Measurements from ENCODE around the gene ZNF414. TPM values are rescaled to one million over a fixed set of nuclear protein-coding genes. Genes with fewer than 3 reads are reported as not detected.

ZNF414 gene
- total RNA-seq, 1 experiment from 2014 or later, result 22.4 TPM

DNA sequence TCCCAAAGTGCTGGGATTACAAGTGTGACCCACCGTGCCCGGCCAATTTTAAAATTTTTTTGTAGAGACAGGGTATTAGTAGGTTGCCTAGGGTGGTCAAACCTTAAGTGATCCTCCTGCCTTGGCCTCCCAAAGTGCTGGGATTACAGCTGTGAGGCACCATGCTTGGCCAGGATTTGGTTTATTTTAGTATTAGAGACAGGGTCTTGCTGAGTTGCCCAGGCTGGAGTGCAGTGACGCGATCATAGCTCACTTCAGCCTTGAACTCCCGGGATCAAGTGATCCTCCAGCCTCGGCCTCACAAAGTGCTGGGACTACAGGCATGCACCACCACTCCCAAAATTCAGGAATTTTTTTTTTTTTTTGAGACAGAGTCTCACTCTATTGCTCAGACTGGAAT lies 5.4 kb upstream of the ZNF414 start:
- TF ChIP-seq, protein P1, sequence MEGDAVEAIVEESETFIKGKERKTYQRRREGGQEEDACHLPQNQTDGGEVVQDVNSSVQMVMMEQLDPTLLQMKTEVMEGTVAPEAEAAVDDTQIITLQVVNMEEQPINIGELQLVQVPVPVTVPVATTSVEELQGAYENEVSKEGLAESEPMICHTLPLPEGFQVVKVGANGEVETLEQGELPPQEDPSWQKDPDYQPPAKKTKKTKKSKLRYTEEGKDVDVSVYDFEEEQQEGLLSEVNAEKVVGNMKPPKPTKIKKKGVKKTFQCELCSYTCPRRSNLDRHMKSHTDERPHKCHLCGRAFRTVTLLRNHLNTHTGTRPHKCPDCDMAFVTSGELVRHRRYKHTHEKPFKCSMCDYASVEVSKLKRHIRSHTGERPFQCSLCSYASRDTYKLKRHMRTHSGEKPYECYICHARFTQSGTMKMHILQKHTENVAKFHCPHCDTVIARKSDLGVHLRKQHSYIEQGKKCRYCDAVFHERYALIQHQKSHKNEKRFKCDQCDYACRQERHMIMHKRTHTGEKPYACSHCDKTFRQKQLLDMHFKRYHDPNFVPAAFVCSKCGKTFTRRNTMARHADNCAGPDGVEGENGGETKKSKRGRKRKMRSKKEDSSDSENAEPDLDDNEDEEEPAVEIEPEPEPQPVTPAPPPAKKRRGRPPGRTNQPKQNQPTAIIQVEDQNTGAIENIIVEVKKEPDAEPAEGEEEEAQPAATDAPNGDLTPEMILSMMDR (conservative IDR thresholded peaks at IDR 0.05), result no peak
- TF ChIP-seq EZH2 (IDR thresholded peaks at IDR 0.05; ENCODE audit: low read depth), result no peak
- H3K27me3 ChIP-seq (ENCODE audit: insufficient read depth, low read depth), result no peaks in the 10 kb centered on the region
- BruUV-seq (replicated peaks), result no TSS peak
- no peak overlapping the region for H3K4me3 ChIP-seq
- POLR2A ChIA-PET (ENCODE audit: unreplicated experiment), result no interaction called here
- H4K20me1 ChIP-seq (ENCODE audit: insufficient read depth), result no peaks in the 10 kb centered on the region
- no peak overlapping the region for H3K4me2 ChIP-seq
- intact Hi-C loops (cut with micrococcal nuclease; ENCODE audit: unreplicated experiment), result no loop called here
- no peaks in the 10 kb centered on the region for H3K9me3 ChIP-seq (ENCODE audit: insufficient read depth, low read depth)
- CTCF ChIA-PET, result no interaction called here
- no peak for DNase-seq
- no peaks in the 10 kb centered on the region for H3K79me2 ChIP-seq (ENCODE audit: low read depth)
- 0 out of 2 replicates have a peak, but pooled peaks cover 4% of the 10 kb centered on the region for H3F3A ChIP-seq (ENCODE audit: insufficient read depth, low read depth)
- H3K36me3 ChIP-seq (ENCODE audit: low read depth), result no peaks in the 10 kb centered on the region
- no peak overlapping the region for H2AFZ ChIP-seq
- no peaks in the 10 kb centered on the region for H3K9me2 ChIP-seq (ENCODE audit: insufficient read depth)
- no peak overlapping the region for H3K27ac ChIP-seq
- H3K4me1 ChIP-seq (replicated peaks; ENCODE audit: insufficient read depth), result no peaks in the 10 kb centered on the region; the same call in 1 of the 2 replicates

GRCh38 chr19:8518536-8518935 lies 4.6 kb upstream of the ZNF414 start:
- ChIA-PET CTCF (interaction anchor here (0.6 kb wide), 1 partner anchor 76 kb away, joined by 5 read pairs; no protein-coding TSS in a partner anchor), POLR2A (ENCODE audit: unreplicated experiment) (no interaction called here)
- Histone ChIP-seq H3K4me1 (replicated peaks; ENCODE audit: insufficient read depth) (no peaks in the 10 kb centered on the region; the same call in 1 of the 2 replicates), H4K20me1 (ENCODE audit: insufficient read depth) (no peaks in the 10 kb centered on the region), H3K27ac (no peak overlapping the region), H3K4me3 (no peak overlapping the region), H3K9me2 (ENCODE audit: insufficient read depth) (no peaks in the 10 kb centered on the region), H3F3A (ENCODE audit: insufficient read depth, low read depth) (0 out of 2 replicates have a peak, but pooled peaks cover 4% of the 10 kb centered on the region), H3K79me2 (ENCODE audit: low read depth) (no peaks in the 10 kb centered on the region), H3K36me3 (ENCODE audit: low read depth) (no peaks in the 10 kb centered on the region), H3K9me3 (ENCODE audit: insufficient read depth, low read depth) (no peaks in the 10 kb centered on the region), H3K4me2 (no peak overlapping the region), H2AFZ (no peak overlapping the region), H3K27me3 (ENCODE audit: insufficient read depth, low read depth) (no peaks in the 10 kb centered on the region)
- intact Hi-C loops (cut with micrococcal nuclease; ENCODE audit: unreplicated experiment), result no loop called here
- BruUV-seq (replicated peaks), result no TSS peak
- no peak for DNase-seq
- TF ChIP-seq, protein P1 (conservative IDR thresholded peaks at IDR 0.05), result no peak
- no peak for TF ChIP-seq EZH2 (IDR thresholded peaks at IDR 0.05; ENCODE audit: low read depth)

- intact Hi-C loops (cut with micrococcal nuclease; ENCODE audit: unreplicated experiment), result no loop called here
- ChIA-PET POLR2A (ENCODE audit: unreplicated experiment) (no interaction called here), CTCF (no interaction called here)
These were observed 3.8 kb upstream of the ZNF414 start for GRCh38 chr19:8517551-8518442.

More at GRCh38 chr19:8517551-8518442, 3.8 kb upstream of the ZNF414 start:
- Histone ChIP-seq H3F3A (ENCODE audit: insufficient read depth, low read depth) (peaks cover 9% of the 10 kb centered on the region; the same call in 1 of the 2 replicates), H3K9me2 (ENCODE audit: insufficient read depth) (no peaks in the 10 kb centered on the region), H3K79me2 (ENCODE audit: low read depth) (no peaks in the 10 kb centered on the region), H3K4me3 (no peak overlapping the region), H2AFZ (no peak overlapping the region), H3K4me1 (replicated peaks; ENCODE audit: insufficient read depth) (peaks cover 6% of the 10 kb centered on the region), H3K27me3 (ENCODE audit: insufficient read depth, low read depth) (no peaks in the 10 kb centered on the region), H3K27ac (no peak overlapping the region), H3K36me3 (ENCODE audit: low read depth) (no peaks in the 10 kb centered on the region), H3K9me3 (ENCODE audit: insufficient read depth, low read depth) (no peaks in the 10 kb centered on the region), H4K20me1 (ENCODE audit: insufficient read depth) (no peaks in the 10 kb centered on the region), H3K4me2 (no peak overlapping the region)
- DNase-seq, result no peak
- no peak for TF ChIP-seq EZH2 (IDR thresholded peaks at IDR 0.05; ENCODE audit: low read depth)
- BruUV-seq (replicated peaks), result no TSS peak
